GM19452 (cell line): Measurements from ENCODE around the gene PDS5B.
A peak's percentile ranks its signal among the peaks of the same experiment; 100 is the strongest.
"Not testable (repeated sequence)": the region's sequence is repeated elsewhere in the genome, so short reads cannot be mapped to it uniquely, and the experiment has no call there.

Experiments
- ATAC-seq: cut with Tn5 transposase; IDR thresholded peaks from one replicate; pipeline ENCODE4 v1.9.1; 2021; ENCODE audit not compliant: unreplicated experiment

Gene PDS5B

GRCh38 chr13:32761472-32761871, 175.2 kb downstream of the PDS5B start:
- no peak for ATAC-seq

- ATAC-seq: no peak
Measured at GRCh38 chr13:32779119-32779518, 192.9 kb downstream of the PDS5B start.

GRCh38 chr13:32781906-32782305, 195.7 kb downstream of the PDS5B start:
- ATAC-seq: no peak

- no peak for ATAC-seq
Measured at GRCh38 chr13:32783067-32783466, 196.8 kb downstream of the PDS5B start.

- ATAC-seq: no peak
Measured at GRCh38 chr13:32790731-32791130, 204.5 kb downstream of the PDS5B start.

- peak; percentile 82 for ATAC-seq
Measured at GRCh38 chr13:32791545-32792172, 205.4 kb downstream of the PDS5B start.

- ATAC-seq: no peak
Measured at GRCh38 chr13:32796754-32797153, 210.5 kb downstream of the PDS5B start.

- no peak for ATAC-seq
Measured at GRCh38 chr13:32802159-32802558, 215.9 kb downstream of the PDS5B start.

GRCh38 chr13:32804673-32805230, 218.5 kb downstream of the PDS5B start:
- ATAC-seq: no peak

GRCh38 chr13:32811297-32811800, 225.1 kb downstream of the PDS5B start:
- ATAC-seq: peak; percentile 76

- ATAC-seq: no peak
Measured at GRCh38 chr13:32821149-32821688, 235.0 kb downstream of the PDS5B start.

- no peak for ATAC-seq
Measured at GRCh38 chr13:32822771-32823170, 236.5 kb downstream of the PDS5B start.

- ATAC-seq: no peak
Measured at GRCh38 chr13:32823597-32823996, 237.3 kb downstream of the PDS5B start.

GRCh38 chr13:32824061-32824460, 237.8 kb downstream of the PDS5B start:
- ATAC-seq: no peak

- no peak for ATAC-seq
Measured at GRCh38 chr13:32824675-32825074, 238.4 kb downstream of the PDS5B start.

GRCh38 chr13:32825481-32825880, 239.2 kb downstream of the PDS5B start:
- ATAC-seq: no peak

GRCh38 chr13:32826372-32826771, 240.1 kb downstream of the PDS5B start:
- ATAC-seq: not testable (repeated sequence)
